GM12875 (cell line): ENCODE results near the gene DRAM1.
"Not testable (repeated sequence)": the region's sequence is repeated elsewhere in the genome, so short reads cannot be mapped to it uniquely, and the experiment has no call there.

ENCODE experiments used
- H3K4me3 ChIP-seq: one replicate; pipeline ENCODE4 v1.5.1; 2011; ENCODE audit warnings: low read depth, low read length, control low read depth
- TF ChIP-seq, protein P1 (sequence below): IDR thresholded peaks from 2 replicates; pipeline ENCODE4 v1.5.1; 2011; ENCODE audit warnings: low read depth, mild to moderate bottlenecking, control low read depth, inconsistent platforms, low read length, moderate library complexity, borderline replicate concordance; ENCODE audit not compliant: insufficient read depth

Gene DRAM1

DNA sequence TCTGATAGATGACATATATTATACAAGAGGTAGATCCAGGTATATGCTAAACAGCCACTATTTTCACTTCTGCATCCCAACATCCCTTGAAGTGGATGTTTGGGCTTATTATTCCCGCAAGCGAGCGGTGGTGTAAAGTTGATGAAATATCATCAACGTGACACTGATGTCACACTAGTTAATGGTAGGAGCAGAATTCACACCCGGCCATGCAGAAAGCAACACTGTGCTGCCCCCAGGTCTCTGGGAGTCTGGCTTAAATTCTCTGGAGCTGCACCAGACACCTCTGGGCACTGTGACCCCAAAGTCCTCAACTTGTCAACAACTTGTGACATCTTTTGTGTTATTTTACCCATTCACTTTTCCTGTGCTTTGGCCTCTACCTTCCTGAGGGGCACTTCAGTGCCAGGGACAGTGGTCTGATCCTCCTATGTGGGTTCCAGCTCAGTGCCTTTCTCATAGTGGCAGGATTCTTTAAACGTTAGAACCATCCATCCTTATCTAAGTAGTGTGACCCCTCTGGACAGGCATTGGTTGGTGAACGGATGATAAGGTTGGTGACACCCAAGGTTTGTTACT, 952 bp downstream of the DRAM1 start:
- TF ChIP-seq, protein P1, sequence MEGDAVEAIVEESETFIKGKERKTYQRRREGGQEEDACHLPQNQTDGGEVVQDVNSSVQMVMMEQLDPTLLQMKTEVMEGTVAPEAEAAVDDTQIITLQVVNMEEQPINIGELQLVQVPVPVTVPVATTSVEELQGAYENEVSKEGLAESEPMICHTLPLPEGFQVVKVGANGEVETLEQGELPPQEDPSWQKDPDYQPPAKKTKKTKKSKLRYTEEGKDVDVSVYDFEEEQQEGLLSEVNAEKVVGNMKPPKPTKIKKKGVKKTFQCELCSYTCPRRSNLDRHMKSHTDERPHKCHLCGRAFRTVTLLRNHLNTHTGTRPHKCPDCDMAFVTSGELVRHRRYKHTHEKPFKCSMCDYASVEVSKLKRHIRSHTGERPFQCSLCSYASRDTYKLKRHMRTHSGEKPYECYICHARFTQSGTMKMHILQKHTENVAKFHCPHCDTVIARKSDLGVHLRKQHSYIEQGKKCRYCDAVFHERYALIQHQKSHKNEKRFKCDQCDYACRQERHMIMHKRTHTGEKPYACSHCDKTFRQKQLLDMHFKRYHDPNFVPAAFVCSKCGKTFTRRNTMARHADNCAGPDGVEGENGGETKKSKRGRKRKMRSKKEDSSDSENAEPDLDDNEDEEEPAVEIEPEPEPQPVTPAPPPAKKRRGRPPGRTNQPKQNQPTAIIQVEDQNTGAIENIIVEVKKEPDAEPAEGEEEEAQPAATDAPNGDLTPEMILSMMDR, result no peak
- H3K4me3 ChIP-seq, result peak overlapping the region; percentile 92

DNA sequence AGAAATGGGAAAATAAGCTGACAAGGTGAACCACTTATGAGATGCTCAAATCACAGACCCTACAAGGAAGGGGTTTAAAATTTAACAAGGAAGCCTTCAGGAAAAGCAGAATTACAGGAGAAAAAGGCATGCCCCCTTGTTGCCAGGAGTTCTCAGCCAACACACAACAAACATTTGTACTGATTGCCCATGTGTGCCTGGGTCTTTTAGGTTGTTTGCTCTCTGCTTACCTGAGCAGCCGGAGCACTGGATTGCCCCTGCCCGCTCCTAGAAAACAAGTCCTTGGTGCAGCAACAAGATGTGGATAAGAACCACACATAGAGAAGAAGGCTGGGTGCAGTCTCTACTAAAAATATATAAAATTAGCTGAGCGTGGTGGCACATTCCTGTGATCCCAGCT, 3.4 kb downstream of the DRAM1 start:
- H3K4me3 ChIP-seq, result no peak overlapping the region
- TF ChIP-seq, protein P1, result no peak

DNA sequence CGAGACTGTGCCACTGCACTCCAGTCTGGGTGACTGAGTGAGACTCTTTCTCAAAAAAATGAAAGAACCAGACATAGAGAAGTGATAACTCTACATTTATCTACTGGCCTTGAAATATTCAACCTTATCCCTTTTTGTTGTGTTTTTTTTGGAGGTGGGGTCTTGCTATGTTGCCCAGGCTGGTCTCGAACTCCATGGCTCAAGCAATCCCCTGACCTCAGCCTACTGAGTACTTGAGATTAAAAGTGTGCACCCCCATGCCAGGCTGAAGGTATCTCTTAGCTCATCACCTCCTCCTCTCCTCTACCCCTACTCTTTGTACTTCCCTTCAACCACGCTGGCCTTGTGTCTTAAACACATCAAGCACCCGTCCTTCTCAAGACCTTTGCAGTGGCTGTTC, 3.8 kb downstream of the DRAM1 start:
- H3K4me3 ChIP-seq, result no peak overlapping the region

DNA sequence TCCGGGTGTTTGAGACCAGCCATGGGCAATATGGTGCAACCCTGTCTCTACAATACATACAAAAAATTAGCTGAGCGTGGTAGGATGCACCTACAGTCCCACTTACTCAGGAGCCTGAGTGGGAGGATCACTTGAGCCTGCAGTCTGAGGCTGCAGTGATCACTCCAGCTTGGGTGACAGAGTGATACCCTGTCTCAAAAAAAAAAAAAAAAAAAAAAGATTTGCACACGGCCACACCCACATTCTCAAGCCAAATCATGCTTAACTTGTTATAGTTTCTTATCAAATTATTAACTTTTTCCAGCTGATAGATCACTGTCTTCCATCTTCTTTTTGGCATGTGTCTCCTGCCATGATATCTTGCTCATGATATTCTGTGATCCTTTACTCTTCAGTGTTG, 6.8 kb downstream of the DRAM1 start:
- TF ChIP-seq, protein P1, result no peak
- no peak overlapping the region for H3K4me3 ChIP-seq

More for the DNA sequence above, 3.8 kb downstream of the DRAM1 start:
- TF ChIP-seq, protein P1, result no peak

DNA sequence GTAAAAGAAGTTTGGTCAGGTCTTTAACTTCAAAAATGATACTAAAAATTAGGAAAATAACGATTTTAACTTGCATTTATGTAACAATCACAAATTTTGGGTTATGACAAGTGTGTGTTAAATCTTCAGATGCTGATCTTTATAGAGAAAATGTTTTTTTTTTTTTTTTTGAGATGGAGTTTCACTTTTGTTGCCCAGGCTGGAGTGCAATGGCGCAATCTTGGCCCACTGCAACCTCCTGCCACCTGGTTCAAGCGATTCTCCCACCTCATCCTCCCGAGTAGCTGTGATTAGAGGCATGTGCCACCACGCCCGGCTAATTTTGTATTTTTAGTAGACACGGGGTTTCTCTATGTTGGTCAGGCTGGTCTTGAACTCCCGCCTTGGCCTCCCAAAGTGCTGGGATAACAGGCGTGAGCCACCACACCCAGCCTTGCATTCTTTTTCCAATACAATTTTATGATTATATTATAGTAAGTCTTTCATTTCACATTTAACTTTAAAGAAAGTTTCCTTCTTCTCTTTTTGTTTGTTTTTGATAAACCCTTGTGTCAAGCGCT, 7.5 kb downstream of the DRAM1 start:
- not testable (repeated sequence) for H3K4me3 ChIP-seq

DNA sequence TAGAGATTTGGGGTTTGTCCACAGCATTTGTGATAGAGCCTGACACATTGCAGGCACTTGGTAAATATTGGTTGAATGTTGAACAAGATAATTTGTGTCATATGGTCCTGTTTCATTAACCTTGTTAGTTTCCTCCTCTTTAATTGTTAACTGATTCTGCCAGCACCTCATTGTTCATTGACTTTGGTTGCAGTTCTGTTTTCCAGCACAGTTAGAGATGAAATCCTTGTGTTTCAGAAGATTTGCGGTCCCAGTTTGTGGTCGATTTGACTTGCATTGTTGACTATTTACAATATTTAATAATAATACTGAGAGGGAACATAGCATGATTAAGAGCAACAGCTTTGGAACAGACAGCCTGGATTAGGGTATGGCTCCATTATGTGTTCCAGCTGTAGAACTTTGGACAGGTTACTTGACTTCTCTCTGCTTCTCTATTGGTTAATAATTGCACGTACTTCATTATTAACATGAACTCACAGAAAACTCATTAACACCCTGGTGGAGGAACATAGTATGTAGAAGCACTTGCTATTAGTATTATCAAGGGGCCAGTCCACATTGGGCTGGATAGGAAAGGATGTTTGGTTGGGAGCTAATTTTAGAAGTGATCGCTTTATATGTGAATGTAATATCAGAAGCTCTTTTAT, 8.7 kb downstream of the DRAM1 start:
- H3K4me3 ChIP-seq, result no peak overlapping the region

DNA sequence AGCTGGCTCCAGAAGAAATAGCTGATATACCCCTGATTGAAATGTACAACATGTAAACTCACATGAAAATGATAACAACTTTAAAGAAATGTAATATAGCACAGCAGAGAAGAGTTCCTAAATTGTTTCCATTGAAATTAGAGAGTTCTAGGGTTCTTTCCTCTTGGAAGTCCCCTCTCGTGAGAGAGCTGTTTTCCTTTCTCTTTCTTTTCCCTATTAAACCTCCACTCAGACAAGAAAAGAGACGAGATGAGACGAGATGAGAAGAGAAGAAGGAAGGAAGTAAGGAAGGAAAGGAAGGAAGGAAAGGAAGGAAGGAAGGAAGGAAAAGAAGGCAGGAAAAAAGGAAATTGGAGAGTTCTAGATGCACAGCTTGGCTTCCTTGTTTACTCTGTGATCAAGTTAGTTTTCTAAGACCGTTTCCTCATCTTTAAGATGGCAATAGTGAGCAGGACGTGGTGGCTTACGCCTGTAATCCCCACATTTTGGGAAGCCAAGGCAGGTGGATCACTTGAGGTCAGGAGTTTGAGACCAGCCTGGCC, 11.9 kb downstream of the DRAM1 start:
- TF ChIP-seq, protein P1, result no peak
- no peak overlapping the region for H3K4me3 ChIP-seq

More for the DNA sequence above, 8.7 kb downstream of the DRAM1 start:
- TF ChIP-seq, protein P1, result no peak
